SH-SY5Y (cell line): Measurements from ENCODE around the gene NUF2.

Experiments used
- GATA2 ChIP-seq: IDR thresholded peaks from 2 replicates; pipeline ENCODE4 v1.6.1; 2011; ENCODE audit warnings: mild to moderate bottlenecking, low read depth, low read length
- GATA3 ChIP-seq: IDR thresholded peaks from 2 replicates; pipeline ENCODE4 v1.6.1; 2011; ENCODE audit warnings: low read depth, mild to moderate bottlenecking, low read length, moderate library complexity

- TF ChIP-seq GATA3 (no peak), GATA2 (no peak)
These were observed 77.2 kb downstream of the NUF2 start for GRCh38 chr1:163399001-163399400.
